Measurements from ENCODE around the gene DTL.

DNA sequence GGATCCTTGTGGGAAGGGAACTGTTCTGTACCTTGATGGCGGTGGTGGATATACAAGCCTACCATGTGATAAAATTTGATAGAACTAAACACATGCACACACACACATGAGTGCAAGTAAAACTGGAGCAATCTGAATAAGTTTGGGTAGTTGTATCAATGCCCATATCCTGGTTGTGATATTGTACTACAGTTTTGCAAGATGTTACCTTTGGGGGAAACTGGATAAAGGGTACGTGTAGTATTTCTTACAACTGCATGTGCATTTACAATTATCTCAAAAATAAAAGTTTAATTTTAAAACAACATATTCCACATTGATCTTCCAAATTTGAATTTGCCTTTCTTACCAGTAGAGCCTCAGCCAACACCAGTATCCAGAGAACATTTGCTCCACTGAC lies 99.6 kb downstream of the DTL start:
- no peak for TF ChIP-seq CTCF (conservative IDR thresholded peaks at IDR 0.05)
- no peak for TF ChIP-seq ZFX (IDR thresholded peaks at IDR 0.05)
